ENCODE data around the gene NSMF.
"Not testable (repeated sequence)": the region's sequence is repeated elsewhere in the genome, so short reads cannot be mapped to it uniquely, and the experiment has no call there.

Gene NSMF

DNA sequence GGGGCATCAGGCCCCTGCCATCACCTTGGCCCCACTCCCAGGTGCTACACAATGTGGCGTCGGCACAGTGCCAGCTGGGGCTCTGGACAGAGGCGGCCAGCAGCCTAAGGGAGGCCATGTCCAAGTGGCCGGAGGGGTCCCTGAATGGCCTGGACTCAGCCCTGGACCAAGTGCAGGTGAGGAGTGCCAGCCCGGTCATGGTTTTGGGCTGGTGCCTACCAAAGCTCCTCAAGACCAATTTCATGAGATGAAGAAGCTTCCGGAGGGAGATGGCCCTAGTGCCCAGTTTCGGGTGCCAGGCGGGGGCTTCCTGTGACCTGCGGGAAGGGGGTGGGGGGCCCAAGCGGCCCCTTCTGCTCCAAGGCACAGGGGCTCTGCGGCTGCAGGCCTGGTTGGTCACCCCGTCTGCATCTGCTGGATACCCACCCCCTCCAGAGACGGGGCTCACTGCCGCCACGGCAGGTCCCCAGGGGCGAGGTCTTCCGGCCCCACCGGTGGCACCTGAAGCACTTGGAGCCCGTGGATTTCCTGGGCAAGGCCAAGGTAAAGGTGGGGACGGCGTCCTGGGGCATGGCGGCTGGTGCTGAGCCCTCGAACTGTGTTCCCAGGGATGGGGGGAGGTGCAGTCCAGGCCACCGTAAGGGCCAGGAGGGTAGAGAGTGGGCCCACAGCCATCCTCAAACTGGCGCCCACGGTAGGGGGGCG is 30.1 kb downstream of the NSMF start:
- DNase-seq = peak; percentile 29

DNA sequence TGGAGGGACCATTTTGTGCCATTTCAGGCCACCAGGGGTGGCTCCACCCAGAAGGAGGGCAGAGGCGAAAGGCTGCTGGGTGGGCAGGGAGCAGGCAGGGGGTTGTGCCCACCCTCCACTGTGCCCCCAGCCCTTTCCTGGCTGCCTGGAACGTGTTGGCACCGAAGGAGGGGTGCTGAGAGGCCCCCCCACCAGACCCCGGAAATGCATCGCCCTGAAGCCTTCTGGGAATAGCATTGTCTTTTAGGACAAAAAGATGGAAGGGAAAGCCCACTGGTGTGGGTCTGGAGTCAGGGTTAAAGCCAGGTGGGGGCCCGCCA is 30.9 kb downstream of the NSMF start:
- peak; percentile 14 for DNase-seq

DNA sequence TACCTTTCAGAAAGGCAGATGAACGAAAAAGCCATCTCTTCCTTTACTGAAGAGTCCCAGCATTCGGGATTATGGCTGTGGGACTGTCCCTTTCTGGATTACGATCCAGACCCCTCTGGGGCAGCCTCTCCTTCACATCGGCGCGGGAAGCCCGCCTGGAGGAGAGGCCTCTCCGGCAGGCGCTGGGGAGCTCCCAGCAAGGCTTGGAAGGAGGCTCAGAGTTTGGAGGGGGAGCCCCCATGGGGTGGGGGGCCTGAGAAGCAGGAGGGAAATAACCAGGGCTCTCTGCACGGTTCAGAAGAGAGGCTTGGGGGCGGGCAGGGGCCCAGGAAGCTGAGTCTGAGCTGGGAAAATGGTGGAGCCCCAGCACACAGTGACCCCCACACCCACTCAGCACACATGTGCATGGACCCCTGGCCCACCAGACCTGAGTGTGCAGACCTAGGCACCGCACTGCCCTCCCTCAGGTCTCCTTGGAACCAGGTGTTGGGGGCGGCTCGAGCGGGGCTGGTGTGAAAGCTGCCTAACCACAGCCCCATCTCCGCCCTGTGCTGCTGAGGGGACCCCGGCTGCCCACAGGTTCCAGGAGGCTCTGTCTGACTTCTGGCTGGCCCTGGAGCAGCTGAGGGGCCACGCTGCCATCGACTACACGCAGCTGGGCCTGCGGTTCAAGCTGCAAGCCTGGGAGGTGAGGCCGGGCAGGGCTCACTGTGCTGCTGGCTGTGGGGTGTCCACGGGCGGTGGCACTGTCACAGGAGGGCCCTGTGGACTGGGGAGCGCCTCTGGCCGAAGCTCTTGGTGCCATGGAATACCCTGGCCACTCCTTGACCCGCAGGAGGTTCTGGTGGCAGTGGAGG is 31.5 kb downstream of the NSMF start:
- peak; percentile 32 for DNase-seq

DNA sequence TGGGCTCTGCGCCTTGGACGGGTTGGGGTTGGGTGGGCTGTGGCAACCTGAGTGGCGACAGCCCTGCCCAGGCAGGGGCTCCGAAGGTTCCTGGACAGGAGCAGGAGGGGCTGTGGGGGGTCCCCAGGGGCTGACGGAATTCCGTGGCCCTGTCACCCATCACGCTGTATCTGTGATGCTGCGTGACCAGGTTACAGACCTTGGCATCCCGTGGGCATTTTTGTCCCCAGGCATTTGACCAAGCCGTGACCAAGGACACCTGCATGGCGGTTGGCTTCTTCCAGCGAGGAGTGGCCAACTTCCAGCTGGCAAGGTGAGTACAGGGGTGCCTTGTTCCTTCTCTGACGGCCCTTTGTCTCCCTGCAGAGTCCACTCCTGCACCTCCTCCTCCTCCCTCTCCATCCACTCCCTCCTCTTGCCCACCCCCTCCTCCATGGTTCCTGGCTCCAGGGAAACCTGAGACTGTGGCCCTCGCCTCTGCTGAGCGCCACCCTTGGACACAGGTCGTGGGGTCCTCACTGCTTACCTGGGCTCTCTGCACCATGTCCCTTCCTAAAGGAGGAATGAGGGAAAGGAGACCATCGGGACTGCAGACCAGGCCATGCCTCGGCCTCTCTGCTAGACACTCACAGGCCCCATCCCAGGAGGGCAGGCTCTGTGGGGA is 33.0 kb downstream of the NSMF start:
- DNase-seq = peak; percentile 52

DNA sequence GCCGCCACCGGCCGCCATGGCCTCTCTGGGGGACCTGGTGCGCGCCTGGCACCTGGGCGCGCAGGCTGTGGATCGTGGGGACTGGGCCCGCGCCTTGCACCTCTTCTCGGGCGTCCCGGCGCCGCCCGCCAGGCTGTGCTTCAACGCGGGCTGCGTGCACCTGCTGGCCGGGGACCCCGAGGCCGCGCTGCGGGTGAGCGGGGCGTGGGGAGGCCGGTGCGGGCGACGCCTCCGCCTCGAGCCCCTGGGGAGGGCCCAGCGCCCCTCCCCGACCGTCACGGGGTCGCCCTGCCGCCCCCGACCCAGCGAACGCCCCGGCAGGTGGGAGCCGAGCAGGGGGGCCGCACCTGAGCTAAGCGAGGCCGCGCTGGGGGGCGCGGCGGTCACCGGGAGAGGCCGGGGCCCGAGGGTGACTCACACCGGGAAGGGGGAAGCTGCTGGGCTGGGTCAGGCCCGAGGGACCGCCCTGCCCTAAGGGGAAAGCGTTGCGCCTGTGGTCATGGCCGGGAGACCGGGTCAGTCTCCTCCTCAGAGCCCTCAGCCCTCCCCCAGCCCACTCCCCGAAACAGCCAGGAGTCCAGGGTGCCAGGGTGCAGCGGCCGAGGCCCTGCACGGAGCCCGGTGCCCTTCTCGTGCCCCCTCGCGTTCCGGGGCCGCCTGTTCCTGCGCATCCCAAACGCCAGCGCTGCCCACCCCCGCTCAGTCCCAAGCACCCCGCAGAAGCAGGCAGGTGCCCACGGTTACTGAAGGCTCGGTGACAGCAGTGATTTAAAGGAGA is 35.4 kb downstream of the NSMF start:
- DNase-seq = peak; percentile 33

DNA sequence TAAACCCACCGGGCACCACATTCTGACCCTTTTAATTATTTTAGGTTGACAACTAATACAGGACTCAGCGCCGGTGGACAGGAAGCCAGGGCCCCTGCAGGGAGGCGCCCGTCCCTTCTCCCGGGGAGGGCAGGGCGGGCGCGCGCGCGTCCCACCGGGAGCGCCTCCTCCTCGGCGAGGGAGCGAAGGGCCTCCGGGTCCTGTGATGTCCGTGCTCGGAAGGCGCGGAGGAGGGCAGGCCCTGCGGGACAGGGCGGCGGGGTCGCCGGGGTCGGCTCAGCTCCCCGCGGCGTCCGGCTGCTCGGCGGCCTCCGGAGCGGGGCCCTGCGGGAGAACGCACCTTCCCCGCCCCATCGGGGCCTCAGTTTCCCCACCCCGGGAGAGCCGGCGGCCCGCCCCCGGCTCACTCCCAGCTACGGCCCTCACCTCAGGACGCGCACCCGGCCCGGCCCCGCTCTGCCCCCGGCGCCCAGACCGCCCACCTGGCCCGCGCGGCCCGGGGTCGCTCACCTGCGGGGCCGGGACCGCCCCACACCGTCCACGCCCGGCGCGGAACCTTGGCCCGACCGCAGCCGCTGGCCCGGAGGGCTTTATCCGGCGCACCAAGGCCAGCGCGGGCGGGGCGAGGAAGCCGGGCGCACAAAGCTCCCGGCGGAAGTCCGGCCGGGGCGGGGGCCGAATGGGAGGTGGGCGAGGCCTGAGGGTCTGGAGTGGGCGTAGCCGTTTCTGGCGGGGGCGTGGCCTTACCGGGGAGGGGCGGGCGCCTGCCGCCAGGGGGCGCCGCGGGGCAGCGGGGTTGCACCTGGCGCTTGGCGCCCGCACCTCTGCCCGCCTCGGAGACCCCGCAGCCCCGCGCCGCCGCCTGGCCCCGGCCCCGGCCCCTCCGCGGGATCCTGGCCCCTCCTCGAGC is 36.3 kb downstream of the NSMF start, which contains the start of the genes EXD3 and NOXA1:
Gene EXD3 (minus strand): TSS at position 559 of the 910 bp plus-strand sequence. CDS start 27,805 bp downstream, outside the sequence.
Gene NOXA1 (plus strand): TSS at position 790 of the 910 bp plus-strand sequence. CDS start 137 bp downstream, outside the sequence.
- peak; percentile 92 for DNase-seq

DNA sequence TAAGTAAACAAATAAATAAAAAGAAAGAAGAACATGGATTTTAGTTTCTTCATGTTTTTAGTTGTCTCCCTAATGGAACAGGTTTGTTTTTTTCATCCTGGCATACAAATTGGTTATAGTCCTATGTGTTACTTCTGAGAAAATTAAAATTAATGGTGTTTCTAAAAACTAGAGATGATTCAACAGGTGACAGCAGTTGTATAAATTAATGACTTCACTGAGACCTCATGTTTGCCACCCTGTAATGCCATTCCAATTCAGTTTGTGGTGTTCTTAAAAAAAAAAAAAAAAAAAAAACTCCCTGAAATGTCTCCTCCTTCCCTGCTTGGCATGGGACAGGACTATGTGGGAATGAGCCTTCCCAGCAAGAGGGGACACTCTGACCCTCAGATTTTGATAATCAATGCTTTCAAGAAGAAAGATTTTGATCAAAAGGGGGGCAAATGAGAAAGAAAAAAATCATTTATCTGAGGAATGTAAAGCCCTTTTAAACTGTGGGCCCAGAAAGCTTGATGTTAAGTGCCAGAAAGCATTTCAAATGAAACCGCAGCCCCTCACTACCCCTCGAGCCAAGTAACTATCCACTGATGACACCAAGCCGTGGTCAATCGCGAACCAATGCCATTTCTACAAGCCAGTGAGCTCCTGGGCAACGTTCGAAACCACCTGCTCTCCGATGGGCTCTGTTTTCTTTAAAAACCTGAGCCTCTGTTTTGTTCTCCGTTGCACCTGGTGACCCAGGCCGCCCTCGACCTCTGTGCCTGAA is 37.1 kb downstream of the NSMF start:
- no peak for DNase-seq

DNA sequence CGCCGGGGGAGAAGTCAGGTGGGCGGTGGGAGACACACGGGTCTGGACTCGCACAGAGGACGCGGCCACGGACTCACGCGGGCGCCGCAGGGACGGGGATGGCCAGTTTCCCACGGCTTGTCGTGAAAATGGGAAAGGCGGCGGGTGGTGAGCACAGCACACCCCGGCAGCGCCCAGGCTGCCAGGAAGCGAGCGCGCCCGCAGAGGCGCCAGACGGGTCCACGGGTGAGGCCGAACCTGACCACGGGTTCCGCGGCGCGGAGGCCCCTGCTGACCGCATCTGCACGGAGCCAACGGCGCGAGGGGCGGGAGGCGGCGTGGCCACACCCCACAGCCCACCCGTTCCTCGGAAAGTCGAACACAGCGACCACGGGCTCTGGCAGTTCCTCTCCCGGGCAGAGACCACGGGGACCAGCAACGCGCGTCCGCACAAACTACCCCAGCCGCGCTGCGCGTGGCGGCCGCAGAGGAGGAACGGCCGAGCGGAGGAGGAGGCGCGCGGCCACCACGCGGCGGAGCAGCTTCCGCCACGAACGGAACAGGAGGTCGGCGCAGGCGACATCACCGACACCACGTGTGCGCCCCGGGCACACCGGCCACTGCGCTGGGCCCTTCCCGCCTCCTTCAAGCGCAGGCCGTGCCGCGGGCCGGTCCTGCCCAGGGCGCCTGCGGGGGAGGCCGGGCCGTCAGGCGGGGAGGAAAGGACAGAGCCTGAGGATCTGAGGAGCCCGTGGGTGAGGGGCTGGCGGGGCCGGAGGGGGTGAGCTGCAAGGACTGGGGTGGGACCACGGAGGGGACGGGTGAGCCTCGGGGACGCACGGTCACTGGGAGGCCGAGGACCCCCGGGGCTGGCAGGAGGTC is 41.7 kb downstream of the NSMF start:
- peak; percentile 6 for DNase-seq

DNA sequence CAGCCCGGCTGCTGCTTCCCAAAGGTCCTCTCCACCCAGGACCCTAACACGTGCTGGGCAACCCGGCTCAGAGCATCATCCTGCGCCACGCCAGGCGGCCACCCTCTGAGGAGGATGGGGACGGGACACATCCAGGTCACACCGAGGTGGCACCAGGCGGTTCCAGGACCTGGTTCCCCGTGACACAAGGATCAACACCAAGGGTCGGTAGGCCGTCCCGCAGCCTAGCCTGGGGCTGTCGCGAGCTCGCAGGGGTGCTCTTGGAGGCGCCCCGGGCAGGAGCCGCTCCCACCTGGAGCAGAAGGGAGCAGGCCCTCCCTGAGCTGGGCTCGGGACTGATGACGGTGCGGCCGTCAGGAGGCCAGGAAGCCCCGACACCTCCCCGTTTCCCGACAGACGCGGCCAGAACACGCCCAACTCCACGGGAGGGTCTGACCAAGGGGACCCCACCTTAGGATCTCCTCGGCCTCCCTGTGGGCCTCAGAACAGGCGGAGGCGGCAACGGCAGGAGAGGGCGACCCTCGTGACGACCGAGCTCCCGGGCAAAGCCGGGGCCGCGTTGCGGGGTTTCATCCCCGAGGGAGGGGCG is 42.5 kb downstream of the NSMF start:
- DNase-seq = no peak

DNA sequence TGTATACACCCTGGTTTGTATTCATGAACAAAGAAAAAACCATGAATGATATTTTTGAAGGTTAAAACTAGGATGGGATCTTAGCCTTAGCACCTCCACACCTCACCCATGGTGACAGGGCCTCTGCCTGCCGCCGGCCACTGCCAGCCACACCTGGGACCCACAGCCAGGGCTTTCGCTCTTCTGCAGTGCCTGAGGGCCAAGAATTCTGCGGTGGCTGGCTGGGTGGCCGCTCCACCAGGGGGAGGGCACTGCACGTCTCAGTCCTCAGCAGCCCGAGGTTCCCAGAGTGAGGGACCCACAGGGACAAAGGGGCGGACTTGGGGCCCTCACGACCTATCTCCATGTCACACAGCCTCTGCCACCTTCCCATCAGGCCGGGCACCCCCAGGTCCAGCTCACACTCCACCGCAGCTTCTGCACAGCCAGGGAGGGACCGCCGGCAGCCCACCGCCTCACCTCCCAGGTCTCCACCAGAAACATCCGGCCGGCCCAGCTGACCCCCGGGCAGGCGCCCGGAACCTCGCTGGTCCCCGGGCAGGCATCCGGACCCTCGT is 43.0 kb downstream of the NSMF start:
- no peak for DNase-seq

DNA sequence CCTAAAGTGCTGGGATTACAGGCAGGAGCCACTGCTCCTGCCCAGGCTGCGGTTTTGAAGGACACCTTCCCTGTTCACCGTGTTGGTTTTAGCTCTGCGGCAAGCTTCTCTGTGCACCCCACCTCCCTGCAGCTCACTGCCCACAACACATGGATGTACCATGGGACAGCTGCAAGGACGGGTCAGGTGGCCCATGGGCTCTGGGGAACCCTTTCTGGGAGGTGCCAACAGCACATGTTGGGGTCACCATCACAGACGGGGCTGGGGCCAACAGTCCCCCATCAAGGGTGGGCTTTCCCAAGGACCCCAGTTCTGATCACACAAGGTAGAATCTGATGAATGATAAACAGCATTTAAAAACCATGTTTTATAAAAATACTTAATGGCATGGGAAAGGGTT is 43.7 kb downstream of the NSMF start:
- no peak for DNase-seq

DNA sequence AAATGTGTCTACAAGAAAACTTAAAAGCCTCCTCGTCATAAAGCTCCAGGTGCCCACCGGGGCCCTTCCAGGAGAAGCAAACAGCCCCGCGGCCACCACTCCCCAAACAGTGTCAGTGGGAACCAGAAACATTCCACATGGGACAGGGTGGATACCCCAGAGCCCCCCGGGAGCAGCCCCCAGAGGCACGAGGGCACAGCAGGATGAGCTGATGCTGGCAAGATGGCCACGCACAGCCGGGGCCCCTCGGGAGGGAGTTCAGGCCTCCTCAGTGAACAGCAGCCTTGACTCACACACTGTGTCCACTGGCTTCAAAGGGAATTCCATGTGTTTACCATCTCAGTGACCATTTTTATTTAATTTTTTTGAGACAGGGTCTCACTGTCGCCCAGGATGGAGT is 46.7 kb downstream of the NSMF start:
- DNase-seq = peak; percentile 8

DNA sequence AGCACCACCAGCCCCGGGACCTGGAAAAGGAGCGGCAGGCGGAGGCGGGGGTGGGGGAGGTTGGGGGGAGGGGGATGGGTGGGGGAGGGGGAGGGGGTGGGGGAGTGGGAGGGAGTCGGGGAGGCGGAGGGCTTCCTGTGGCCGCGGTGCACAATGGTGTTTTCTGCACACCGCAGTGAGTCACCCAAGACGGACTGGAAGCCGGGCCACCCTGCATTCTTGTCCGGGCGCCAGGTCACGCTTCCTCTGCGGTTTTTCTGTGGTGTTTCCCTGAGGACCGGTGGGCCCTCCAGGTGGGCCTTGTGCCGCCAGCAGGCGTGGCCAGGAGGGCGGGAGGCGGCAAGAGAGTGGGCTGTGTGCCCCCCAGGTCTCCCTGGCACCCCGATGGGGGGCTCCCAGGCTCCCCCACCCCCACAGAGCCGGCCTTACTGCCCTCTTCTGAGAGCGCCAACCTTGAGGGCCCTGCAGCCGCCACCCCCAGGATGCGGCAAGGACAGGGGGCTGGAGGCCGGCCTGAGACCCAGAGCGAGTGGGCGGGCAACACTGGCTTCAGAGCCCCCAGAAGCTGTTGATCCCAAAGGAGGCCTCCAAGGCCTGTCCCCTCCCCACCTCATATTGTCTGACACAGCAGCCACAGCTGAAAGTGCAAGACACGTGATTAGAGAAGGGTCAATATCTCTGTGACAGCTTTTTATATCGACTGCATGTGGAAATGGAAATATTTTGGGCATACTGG is 47.3 kb downstream of the NSMF start:
- DNase-seq = peak; percentile 59

DNA sequence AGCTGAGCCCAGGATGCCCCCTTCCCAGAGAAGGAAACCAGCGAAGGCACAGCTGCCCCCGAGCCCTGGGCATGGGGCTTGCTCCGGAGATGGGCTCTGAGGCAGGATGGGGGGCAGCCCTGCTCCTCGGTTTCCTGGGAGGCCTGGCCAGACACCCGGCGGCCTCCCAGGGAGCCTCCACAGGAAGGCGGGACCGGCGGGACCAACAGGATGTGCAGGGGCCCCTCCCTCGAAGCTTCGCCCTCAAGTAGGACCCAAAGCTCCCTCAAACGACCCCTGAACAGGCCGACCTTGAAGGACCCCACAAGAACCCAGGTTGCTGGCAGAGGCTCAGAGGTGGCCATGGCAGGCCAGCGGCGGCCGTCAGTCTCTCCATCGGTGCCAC is 47.9 kb downstream of the NSMF start:
- no peak for DNase-seq

DNA sequence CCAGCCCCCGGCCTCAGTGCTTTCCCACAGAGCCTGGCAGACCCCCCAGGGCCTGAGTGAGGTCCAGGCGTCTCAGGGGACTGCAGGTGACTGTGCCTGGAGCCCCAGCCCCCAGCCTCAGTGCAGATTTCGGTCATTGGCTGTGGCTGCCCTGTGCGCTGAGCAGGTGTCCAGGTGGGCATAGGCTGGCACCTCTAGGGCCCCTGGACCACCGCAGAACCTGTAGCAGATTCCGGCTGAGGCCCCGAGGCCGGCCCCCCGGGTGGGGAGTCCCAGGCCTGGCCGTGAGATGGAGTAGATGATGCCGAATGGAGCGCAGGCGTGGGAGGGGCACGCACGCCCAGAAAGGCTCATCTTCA is 48.3 kb downstream of the NSMF start:
- DNase-seq = no peak

DNA sequence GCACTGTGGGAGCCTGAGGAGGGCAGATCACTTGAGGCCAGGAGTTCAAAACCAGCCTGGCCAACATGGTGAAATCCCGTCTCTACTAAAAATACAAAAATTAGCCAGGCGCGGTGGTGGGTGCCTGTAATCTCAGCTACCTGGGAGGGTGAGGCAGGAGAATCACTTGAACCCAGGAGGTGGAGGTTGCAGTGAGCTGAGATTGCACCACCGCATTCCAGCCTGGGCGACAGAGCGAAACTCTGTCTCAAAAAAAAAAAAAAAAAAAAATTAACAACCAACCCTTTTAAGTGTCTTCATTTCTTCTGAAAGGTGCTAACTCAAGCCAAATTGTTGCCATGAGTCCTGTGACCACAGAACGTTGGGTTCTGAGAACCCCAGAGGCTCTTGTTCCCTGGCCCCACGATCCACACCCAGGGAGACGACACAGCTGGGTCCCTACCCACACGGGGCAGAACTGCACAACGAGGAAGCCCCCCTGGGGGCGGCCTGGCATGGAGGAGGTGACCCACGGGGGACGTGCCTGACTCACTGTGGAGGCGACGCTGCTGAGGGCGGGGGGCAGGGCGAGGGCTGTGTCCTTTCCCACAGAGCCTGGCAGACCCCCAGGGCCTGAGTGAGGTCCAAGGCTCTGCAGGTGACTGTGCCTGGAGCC is 48.8 kb downstream of the NSMF start:
- DNase-seq = not testable (repeated sequence)

DNA sequence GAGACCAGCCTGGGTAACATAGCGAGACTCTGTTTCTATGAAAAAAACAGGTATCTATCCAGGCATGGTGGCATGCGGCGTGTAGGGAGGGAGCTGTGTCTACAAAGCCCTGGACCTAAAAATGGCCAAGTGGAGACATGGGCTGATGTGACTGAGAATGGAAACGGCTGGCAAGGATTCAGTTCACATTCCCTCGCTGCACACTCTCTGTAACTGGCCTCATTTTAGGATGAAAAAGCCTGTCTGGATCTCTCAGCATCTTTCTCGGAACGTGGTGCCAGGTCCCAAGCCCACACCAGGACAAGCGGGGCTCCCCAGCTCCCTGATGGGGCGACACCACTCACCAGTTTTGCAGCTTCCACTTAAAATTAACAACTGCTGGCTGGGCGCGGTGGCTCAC is 49.6 kb downstream of the NSMF start:
- DNase-seq = no peak

Data from left hindlimb (tissue), 1 donor.